MCF 10A (cell line): ENCODE results near the gene INHBB. TPM values are rescaled to one million over a fixed set of nuclear protein-coding genes. Genes with fewer than 3 reads are reported as not detected.

Experiments
- BruUV-seq: library from RNA; stranded (reverse); fragments of 400-500 nt; replicated peaks from 2 replicates; lab custom pipeline; 2021; lab: Mats Ljungman, UMichigan
- CTCF ChIA-PET: fragments of 300-600 bp; sonication (Branson Sonifier 250); formaldehyde crosslinking; extraction: SDS; loops from one replicate; lab custom pipeline; 2021; ENCODE audit warnings: antibody characterized with exemption, inconsistent platforms; lab: Yijun Ruan, JAX
- POLR2A ChIA-PET: fragments of 300-600, 350-650 bp; sonication (Branson Sonifier 250); formaldehyde crosslinking; extraction: SDS; loops from one replicate; lab custom pipeline; 2020; ENCODE audit warnings: antibody characterized with exemption, inconsistent platforms; lab: Yijun Ruan, JAX
- DNase-seq: peaks from one replicate; pipeline ENCODE4 v3.0.0-alpha.2; 2018; ENCODE audit not compliant: unreplicated experiment
- H3K27ac Mint-ChIP-seq: one replicate; pipeline ENCODE4 v1.8.0; 2022; ENCODE audit warnings: mild to moderate bottlenecking, low read depth, mixed read lengths; ENCODE audit not compliant: unreplicated experiment
- H3K27me3 Mint-ChIP-seq: one replicate; pipeline ENCODE4 v1.8.0; 2022; ENCODE audit warnings: mixed read lengths; ENCODE audit not compliant: insufficient read depth, unreplicated experiment
- H3K36me3 Mint-ChIP-seq: one replicate; pipeline ENCODE4 v1.8.0; 2022; ENCODE audit warnings: mild to moderate bottlenecking, moderate library complexity, mixed read lengths; ENCODE audit not compliant: insufficient read depth, unreplicated experiment
- H3K4me1 Mint-ChIP-seq: one replicate; pipeline ENCODE4 v1.8.0; 2022; ENCODE audit warnings: mixed read lengths; ENCODE audit not compliant: insufficient read depth, unreplicated experiment
- H3K4me3 Mint-ChIP-seq: one replicate; pipeline ENCODE4 v1.8.0; 2022; ENCODE audit warnings: mild to moderate bottlenecking, moderate library complexity, mixed read lengths; ENCODE audit not compliant: unreplicated experiment
- H3K9me3 Mint-ChIP-seq: one replicate; pipeline ENCODE4 v1.8.0; 2022; ENCODE audit warnings: mixed read lengths; ENCODE audit not compliant: unreplicated experiment
- intact Hi-C: fragments of 100-400 bp; cut with micrococcal nuclease; formaldehyde crosslinking; loops from 2 replicates; pipeline ENCODE4 v1.14.1; 2022
- total RNA-seq: library from RNA; stranded (reverse); gene quantifications from 2 replicates; pipeline ENCODE4 v1.2.3, GENCODE V29; 2022
- TF ChIP-seq, protein P1 (sequence below): fragments of 200-600 bp; IDR thresholded peaks from one replicate; pipeline ENCODE4 v1.8.0; 2022; ENCODE audit warnings: antibody characterized with exemption, mild to moderate bottlenecking; ENCODE audit not compliant: unreplicated experiment

Gene INHBB
- total RNA-seq, 1 experiment from 2014 or later = 0.16 TPM

DNA sequence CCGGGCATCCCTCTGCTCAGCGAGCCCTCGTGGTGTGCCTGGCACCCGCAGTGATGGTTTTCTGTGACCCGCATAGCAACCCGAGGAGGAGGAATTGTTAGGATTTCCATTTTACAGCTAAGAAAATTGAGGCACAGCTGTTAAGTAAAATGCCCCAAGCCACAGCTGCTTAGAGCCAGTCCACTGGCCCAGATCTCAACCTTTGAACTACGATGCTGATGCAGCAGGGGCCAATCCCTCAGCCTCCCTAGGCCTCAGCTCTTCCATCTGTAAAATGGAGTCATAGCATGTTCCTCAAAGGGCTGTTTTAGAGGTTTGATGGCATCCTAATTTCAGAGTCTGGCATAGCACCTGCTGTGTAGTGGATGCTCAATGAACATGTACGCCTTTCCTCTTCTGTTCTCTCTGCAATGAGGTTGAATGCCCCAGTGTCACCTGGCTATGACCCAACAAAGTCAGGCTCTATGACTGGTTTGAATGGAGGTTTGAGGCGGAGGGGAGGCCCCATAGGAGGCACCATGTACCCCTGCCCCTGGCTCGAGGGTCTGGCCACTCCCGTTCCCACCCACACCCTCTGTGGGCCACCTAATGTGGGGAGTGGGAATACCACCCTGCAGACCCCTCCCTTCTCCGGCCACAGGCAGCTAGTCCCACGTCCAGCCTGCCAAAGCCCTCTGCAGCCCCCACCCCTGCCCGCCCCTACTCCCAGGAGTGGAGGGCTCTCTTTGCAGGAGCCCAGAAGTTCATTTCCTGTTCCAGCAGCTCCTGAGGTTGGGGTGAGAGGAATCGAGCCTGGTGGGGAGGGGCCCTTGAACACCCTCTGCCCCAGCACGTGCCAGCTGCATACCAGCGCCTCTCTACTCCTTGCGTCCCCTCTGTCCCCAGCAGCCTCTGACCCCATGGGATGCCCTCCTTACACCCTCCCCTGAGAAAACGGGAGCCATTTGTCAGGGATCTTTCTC, 31.0 kb downstream of the INHBB start:
- no peak for DNase-seq
- CTCF ChIA-PET = no interaction called here
- Mint-ChIP-seq H3K27ac (no peak overlapping the region), H3K27me3 (peaks cover 18% of the 10 kb centered on the region), H3K9me3 (no peaks in the 10 kb centered on the region), H3K4me1 (no peaks in the 10 kb centered on the region), H3K4me3 (no peak overlapping the region), H3K36me3 (no peaks in the 10 kb centered on the region)
- BruUV-seq = no TSS peak
- TF ChIP-seq, protein P1, sequence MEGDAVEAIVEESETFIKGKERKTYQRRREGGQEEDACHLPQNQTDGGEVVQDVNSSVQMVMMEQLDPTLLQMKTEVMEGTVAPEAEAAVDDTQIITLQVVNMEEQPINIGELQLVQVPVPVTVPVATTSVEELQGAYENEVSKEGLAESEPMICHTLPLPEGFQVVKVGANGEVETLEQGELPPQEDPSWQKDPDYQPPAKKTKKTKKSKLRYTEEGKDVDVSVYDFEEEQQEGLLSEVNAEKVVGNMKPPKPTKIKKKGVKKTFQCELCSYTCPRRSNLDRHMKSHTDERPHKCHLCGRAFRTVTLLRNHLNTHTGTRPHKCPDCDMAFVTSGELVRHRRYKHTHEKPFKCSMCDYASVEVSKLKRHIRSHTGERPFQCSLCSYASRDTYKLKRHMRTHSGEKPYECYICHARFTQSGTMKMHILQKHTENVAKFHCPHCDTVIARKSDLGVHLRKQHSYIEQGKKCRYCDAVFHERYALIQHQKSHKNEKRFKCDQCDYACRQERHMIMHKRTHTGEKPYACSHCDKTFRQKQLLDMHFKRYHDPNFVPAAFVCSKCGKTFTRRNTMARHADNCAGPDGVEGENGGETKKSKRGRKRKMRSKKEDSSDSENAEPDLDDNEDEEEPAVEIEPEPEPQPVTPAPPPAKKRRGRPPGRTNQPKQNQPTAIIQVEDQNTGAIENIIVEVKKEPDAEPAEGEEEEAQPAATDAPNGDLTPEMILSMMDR = no peak
- POLR2A ChIA-PET = no interaction called here
- intact Hi-C loops = no loop called here

DNA sequence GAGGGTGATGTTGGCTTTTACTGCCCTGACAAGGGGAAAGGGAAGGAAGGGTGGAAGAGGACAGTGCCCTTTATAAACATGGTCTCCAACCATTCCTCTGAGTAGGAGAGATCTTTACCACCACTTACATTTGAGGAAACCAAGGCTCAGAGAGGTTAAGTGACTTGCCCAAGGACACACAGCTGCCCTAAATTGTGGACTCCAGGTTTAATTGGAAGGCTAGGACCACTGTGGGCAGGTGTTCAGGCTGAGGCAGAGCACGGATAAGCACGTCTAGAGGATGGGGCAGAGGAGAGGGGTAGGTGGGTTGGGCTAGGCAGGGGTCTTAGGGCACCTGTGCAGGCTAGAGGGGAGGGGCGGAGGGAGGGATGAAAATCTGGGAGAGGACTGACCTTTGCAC, 32.7 kb downstream of the INHBB start:
- intact Hi-C loops = no loop called here
- BruUV-seq = no TSS peak
- no peak overlapping the region for H3K4me3 Mint-ChIP-seq

DNA sequence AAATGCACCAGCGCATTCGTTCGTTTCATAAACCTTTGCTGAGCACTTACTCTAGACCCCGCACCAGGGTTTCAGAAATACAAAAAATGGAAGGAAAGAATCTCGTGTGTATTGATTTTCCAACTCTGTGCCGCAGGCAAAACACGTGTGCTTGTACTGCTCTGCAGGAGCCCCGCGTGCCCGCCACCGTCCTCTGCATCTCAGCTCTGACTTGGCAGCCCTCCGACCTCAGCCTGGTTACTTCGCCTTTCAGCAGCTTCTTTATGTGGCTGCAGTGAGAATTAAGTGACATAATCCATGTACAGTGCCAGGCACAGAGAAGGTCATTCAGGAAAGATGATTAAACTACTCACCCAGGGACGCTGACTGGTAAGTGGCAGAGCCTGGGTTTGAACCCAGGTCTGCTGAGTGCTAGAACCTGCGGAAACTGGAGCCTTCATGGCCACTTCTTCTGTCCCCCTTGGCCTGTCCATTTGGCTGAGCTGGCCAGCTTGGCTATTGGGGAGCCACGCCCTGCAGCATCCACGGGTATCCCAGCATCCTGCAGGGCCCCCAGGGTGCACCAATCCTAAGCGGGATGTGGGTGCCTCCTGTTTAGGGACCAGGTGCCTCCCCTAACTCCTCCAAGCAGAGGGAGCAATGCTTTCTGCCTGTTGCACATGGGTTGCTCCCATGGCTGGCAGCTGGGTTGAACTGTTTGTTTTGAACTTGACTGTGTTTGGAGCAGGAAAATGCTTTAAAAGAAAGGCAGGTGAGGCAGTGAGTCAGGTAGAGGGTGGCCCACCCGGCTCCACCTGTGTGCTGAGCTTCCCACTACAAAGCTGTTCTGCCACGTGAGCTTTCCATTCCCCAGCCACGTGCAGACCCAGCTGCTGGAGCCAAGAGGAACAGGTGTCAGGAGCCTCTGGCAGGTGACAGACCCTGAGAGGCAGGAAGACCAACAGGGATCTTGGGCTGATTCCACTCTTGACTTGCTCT, 34.3 kb downstream of the INHBB start:
- no TSS peak for BruUV-seq
- intact Hi-C loops = no loop called here
- DNase-seq = no peak
- CTCF ChIA-PET = interaction anchor here (0.8 kb wide), 1 partner anchor 23 kb away, joined by 3 read pairs; no protein-coding TSS in a partner anchor
- TF ChIP-seq, protein P1 = no peak
- H3K4me3 Mint-ChIP-seq = no peak overlapping the region
- peaks cover 18% of the 10 kb centered on the region for H3K27me3 Mint-ChIP-seq
- H3K27ac Mint-ChIP-seq = no peak overlapping the region
- no peaks in the 10 kb centered on the region for H3K9me3 Mint-ChIP-seq
- H3K4me1 Mint-ChIP-seq = no peaks in the 10 kb centered on the region
- H3K36me3 Mint-ChIP-seq = no peaks in the 10 kb centered on the region
- POLR2A ChIA-PET = no interaction called here

More for the DNA sequence above, 32.7 kb downstream of the INHBB start:
- Mint-ChIP-seq H3K36me3 (no peaks in the 10 kb centered on the region), H3K27me3 (peaks cover 18% of the 10 kb centered on the region), H3K27ac (no peak overlapping the region), H3K4me1 (no peaks in the 10 kb centered on the region), H3K9me3 (no peaks in the 10 kb centered on the region)
- POLR2A ChIA-PET = no interaction called here
- CTCF ChIA-PET = no interaction called here
- DNase-seq = no peak
- TF ChIP-seq, protein P1 = no peak

DNA sequence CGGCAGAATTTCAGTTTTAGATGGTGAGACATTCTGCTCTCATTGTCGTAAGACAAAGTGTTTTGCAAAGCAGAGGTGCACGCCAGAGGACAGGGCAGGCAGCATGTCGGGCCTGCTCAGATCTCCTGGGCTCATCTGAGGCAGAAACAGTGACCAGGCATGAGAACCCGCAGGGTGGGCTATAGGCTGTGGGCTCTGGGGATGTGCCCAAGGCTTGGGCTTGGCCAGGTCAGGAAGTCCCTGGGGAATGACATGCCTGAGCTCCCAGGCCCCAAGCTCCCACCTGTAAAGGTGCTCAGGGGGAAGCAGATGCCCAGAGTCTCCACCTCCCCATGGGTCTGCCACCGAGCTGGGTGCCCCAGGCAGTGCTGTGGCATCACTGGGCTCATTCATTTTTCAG, 35.3 kb downstream of the INHBB start:
- Mint-ChIP-seq H3K27me3 (peaks cover 18% of the 10 kb centered on the region), H3K4me3 (no peak overlapping the region), H3K36me3 (no peaks in the 10 kb centered on the region), H3K9me3 (no peaks in the 10 kb centered on the region), H3K4me1 (no peaks in the 10 kb centered on the region), H3K27ac (no peak overlapping the region)
- no TSS peak for BruUV-seq
- POLR2A ChIA-PET = no interaction called here
- CTCF ChIA-PET = no interaction called here
- TF ChIP-seq, protein P1 = no peak
- no peak for DNase-seq
- intact Hi-C loops = no loop called here
